Stimulated activated CD8-positive, alpha-beta memory T cell treated with anti-CD3 and anti-CD28 coated beads, Interleukin-15, amount 100 ng/mL, for 1 hour (primary cell): ENCODE results near the gene DYNC1I1.

Experiments
- DNase-seq: peaks from one replicate; pipeline ENCODE4 v3.0.0-alpha.2; 2020; ENCODE audit warnings: low read depth

The DYNC1I1 gene

DNA sequence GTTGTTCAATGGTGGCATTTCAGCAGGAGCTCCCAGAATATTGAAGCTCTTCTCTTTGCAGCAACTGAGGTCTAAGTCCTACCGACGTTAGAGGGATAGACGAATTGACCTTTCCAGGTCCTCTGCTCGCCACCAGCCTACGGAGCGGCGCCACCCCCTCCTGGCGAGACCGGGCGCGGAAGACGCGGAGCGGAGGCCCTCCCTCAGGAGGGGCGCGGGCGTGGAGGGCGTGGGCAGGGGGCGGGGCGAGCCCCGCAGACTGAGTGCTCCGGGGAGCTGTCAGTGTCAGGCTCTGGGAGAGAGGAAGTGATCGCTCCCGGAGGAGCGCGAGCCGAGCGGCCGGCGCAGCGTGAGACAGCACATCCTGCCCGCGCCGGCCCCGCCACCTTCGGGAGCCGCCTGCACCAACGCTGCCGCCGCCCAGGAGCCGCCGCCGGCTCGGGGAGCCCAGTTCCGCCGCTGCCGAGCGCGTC, at the start of gene DYNC1I1:
Gene DYNC1I1 (plus strand): TSS at position 257 of the 473 bp plus-strand sequence. CDS start 32,176 bp downstream, outside the sequence.
- DNase-seq, result no peak

DNA sequence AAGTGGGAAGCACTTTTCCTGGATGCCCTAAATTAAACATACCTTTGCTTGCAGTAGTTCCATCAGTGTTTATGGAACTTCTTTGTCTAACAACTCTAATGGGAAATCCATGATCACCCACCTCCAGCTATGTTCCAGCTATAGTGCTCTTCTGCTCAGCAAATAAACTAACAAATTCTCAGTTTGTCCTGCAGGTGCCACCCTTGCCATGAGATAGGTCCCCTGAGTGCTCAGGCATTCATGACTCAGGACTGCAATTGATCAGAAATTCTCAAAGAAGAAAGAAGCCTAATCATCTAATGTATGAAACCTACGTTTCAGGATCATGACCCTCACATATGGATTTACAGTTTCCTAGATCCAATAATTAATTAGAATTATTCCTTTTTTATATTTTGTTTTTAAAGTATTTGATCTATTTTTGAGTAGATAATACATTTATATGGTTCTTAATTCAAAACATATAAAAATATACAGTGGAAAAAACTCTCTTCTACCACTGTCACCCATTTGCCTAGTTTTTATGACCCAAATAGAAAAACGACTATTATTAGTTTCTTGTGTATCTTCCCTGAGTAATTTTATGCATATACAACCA, 48.7 kb upstream of the DYNC1I1 start:
- DNase-seq, result no peak

DNA sequence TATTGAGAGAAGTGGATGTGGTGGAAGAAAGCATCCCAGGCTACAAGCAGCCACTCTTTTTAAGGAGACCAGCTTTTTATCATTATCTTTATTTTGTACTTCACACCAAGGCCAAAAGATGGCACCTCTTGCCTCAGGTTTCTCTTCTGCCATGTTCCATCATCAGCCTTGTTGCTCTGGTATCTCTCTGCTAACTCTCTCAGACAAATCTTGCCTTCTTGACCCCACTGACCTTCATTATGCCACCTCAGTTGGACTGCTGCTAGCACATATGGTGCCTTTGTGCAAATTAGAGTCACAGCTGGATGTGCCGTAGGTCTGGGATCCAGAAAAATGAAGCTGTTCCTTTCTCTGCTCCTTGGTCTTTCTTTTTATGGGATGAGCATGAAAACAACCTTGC, 47.1 kb upstream of the DYNC1I1 start:
- no peak for DNase-seq

DNA sequence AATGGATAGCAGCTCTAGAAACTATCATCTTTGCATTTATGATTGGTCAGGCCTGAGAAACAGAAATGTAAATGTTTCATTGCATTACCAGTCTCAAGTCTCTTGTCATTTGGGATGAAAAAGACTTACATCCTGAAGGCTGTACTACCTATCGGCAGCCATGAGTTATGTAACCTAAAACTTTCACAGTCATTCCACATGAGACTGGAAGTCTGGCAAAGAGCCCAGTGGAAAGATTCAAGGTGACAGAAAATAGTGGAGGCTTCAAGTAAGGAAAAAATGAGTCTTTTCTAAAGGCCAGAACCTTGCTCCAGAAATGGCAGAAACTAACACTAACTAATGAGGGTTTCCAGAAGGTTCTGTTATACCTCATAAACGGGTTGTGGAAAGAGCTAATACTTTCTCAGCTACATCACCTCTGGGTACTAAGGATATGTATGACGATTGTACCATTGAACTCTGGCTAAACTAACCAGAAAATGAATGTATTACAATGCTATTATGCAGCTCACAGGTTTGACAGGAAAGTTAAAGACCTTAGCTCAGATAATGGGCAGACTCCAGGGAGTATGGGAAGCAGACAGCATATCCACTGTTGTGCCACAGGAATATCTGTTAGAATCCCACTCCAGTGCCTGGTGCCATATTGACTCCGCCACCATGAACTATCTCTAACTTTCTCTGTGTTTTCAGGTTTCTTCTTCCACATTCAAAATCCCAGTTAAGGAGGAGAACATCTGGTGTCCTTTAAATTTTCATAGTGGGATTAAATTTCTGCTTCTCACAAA, 41.7 kb upstream of the DYNC1I1 start:
- no peak for DNase-seq

DNA sequence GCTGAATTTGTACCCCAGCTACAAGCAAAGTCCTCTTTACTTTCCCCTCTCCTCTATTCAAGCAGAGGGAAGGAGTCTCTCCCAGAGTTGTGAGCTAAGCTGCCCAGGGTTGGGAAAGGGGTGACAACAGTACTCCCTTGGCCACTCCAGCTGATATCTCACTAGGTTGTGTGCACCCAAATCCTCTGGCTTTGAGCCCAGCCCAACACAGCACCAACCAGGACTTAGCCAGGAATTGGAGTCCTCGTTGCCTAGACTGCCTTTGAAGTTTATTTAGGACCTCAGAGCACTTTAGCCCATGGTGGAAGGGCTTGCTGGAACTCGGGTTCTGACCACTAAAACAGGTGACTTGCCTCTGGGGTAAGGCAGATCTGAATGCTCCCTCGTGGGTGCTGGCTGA, 35.7 kb upstream of the DYNC1I1 start:
- no peak for DNase-seq

DNA sequence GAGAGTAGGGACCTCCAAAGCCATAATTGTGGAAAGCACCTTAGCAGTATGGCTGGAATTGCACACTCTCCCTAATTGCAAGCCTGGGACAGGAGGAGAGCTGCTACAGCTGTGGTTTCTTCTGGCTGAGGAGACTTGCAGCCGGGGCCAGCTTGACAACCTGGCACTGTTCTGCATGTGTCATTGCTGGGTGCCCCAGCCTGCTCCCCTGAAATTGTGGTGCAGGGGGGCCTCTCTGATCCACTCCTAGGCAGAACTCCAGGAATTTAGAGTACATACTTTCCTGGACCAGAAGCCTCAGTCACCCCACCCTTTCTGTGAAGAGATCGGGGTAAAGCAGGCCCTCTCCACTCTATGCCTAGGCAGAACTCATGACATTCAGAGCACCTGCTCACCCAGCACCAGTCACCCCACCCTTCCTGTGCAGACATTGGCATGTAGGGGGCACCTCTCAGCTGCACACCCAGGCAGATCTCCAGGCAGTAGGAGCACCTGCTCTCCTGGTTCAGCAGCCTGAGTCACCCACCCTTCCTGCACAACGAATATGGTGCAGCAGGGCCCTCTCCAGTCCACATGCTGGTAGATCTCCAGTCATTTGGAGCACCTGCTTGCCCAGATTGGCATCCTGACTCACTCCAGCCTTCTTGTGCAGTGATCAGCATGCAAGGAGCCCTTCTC, 34.4 kb upstream of the DYNC1I1 start:
- no peak for DNase-seq

DNA sequence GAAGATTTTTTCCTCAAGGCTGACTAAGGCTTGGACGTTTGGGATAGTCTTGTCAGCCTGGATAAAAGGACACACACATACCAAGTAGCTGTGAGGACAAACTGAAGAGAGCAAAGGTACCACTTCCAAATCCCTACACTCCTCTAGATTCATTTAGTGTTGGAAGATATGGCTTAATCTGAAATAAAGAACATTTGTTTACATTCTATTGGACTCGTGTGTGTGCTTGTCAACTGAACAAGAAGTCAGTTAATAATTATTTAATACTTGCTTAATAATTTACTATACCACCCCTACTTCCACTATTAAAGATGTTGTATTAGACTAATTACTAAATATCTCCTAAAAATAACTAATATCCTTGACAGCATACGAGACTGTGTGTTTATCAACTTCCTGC, 23.3 kb upstream of the DYNC1I1 start:
- no peak for DNase-seq

DNA sequence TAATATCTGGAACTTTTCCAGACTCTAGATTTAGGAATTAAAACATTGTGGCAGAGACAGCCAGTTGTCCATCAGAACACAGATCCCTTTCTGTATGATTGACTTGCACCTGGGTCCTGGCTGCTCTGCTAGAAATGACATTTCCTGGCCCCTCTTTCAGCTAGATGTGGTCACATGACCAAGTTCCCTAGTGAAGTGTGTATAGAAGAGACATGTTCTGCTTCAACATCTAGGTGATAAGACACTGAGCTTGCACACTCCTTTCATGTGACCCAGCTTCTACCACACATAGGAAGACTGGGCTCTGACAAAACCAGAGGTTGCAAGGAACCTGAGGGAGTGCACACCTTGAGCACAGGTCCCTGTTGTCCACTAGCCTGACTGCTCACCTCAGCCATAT, 22.8 kb upstream of the DYNC1I1 start:
- no peak for DNase-seq

DNA sequence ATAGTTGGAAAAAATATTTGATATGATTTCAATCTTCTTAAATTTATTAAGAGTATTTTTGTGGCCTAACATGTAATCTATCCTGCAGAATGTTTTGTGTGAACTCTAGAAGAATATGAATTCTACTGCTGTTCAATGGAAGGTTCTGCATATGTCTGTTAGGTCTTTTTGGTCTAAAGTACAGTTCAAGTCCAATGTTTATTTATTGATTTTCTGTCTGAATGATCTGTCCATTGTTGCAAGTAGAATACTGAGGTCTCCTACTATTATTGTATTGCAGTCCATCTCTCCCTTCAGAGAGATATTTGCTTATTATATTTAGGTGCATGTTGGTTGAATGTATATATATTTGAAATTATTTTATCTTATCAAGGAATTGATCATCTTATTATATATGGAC, 18.9 kb upstream of the DYNC1I1 start:
- no peak for DNase-seq

DNA sequence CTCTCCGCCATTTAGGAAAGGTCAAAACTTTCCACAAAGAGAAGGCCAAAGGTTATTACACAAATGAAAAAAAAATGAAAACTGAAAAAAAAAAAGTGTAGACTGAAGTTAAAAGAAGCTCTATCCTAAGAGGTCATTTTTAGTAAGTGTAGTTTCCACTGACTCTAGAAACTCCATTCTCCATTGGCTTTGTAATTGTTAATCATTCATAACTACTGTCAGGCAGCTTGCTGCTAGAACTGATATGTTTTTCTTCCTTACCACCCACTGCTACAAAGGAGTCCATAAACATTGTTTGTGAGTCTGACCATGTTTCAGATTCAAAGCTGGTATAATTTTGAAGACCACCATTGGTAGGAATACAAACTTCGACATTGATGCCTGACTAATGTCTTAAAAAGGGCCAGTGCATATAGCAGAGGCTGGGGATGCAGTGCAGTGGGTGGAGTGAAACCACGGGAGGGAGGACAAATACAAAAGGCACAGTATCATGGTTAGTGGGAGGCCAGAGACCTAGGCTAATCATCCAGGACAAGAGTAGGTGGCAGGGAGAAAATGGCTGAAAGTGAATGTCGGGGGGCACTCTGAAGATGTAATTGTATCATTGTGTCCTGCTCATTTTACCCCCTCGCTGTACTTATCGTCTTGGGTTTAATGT, 16.9 kb upstream of the DYNC1I1 start:
- no peak for DNase-seq

DNA sequence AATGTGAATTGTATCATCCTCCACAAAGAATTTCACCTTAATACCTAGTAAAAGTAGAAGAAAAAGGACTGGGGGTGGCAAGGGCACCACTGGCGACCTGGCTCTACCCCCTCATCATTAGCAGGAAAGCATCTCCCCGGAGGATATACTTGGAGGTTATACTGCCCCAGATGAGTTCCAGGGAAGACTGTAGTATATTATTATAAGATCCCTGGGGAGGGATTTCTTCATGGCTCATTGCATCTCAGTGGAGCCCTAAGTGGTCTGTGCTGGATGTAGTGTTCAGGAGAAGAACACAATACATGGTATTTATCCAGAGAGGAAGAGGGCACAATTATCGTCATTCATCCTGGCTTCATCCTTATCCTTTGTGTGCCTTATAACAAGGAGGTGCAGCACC, 14.2 kb upstream of the DYNC1I1 start:
- DNase-seq, result no peak

DNA sequence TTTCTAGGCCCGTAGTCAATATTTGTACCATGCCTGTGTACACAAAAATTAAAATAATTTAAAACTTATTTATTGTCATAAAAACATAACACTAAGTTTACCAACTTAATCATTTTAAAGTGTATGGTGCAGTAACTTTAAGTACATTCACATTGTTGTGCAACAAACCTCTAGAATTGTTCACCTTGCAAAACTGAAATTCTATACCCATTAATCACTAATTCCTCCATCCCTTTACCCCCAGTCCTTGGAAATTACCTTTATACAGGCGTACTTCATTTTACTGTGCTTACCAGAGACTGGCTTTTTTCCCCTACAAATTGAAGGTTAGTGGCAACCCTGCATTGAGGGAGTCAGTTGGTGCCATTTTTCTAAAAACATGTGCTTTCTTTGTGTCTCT, 6.3 kb upstream of the DYNC1I1 start:
- no peak for DNase-seq

DNA sequence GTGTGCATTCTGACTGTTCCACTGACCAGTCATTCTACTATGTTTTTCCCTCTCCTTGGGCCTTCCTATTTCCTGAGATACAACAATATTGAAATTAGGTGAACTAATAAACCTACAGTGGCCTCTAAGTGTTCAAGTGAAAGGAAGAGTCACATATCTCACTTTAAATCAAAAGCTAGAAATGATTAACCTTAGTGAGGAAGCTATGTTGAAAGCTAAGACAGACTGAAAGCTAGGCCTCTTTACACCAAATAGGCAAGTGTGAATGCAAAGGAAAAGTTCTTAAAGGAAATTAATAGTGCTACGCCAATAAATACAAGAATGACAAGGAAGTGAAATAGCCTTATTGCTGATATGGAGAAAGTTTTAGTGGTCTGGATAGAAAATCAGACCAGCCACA, 5.7 kb upstream of the DYNC1I1 start:
- no peak for DNase-seq

DNA sequence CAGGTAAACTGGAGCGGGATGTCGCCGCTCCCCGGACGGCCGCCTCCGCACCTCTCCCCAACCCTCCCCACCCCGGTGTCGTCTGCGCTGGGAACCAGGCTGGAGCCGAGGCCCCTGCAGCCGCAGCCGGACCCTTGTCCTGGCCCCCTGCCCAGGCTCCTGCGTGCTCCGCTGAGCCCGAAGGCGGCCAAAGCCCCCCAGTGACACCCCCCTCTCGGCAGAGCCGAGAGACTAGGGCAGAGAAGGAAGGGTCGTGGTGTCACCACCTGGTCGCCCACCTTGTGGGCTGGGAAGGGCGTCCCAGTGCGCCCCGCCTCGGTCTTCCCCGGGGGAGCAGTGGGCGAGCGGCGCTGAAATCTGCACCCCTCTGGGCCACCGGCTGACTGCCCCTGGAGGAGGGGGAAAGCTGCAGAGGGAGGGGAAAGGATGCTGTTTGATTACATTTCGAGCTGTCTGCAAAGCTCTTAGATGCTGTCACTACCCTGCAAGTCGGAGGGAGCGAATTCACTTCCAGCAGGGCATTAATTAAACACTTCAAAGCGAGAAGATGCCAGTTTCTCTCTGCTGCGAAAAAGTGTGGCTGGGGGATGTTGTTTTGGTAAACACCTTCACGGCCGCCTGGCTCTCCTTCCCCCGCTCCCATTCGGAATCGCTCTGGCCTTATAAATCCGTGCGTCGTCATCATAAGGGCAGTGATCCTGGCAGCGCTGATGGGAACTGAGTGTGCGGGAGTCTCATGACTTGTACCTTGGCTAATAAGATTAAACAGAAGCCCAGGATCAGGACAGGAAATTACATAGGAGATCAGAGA, 622 bp downstream of the DYNC1I1 start:
- no peak for DNase-seq

DNA sequence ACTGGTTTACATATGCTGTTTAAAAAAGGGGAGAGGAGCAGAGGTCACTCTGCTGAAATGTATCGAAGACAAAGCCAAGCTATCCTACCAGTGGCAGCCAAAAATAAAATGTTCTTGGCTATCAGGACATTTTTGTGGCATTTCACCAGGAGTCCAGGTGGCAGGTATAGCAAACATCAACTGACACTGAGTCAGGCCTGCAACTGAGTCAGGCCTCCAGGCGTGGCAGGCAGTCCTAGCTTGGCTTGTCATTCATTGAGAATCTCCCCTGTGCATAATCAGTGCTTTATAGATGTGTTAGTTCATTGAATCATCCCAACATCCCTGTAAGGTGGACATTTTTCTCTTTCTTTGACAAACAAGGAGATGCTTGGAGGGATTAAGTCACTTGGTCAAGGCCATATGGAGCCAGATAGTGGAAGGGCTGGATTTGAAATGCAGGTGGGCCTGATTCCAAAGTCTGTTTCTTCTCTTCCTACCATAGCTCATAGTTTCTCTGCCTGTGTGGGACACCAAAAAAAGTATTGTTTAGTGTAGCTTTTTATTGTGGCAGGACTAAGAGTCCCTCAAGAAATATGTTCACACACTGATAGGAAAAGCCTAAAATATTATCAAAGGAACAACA, 4.3 kb downstream of the DYNC1I1 start:
- DNase-seq, result no peak

DNA sequence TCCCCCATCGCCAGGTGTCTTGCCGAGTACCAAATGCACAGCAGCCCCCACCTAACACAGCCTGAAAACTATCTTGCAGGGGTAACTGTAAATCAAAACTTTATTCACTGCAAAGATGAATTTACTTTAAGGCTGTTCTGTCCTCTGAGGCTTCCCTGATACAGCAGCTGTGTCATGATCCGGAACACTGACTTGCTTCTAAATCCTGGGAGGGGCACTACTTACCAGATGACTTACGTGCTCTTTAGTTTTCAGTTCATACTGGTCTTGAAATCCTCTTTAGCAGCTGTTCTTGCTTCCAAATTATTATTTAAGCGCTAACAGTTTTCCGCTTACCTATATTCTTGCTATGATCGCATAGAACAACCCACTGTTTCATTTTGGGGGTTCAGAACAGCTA, 4.9 kb downstream of the DYNC1I1 start:
- no peak for DNase-seq

DNA sequence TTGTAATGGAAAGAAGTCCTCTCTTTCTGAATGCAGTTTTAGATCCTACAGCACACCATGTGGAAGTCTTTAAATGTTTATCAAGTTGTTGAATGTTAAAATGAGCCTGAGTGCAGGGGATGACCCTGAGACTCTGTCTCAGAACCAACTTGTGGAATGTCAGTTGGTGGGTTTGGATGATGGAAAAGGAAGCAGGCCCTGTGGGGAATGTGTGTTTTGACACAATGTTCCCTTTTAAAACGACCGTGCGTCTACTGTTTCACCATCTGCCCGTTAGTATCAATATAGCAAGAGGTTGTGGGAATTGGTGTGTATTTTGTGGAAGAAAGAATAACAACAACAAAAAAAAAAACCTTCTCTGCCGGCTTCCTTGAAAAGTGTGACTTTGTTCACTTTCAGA, 8.3 kb downstream of the DYNC1I1 start:
- no peak for DNase-seq

DNA sequence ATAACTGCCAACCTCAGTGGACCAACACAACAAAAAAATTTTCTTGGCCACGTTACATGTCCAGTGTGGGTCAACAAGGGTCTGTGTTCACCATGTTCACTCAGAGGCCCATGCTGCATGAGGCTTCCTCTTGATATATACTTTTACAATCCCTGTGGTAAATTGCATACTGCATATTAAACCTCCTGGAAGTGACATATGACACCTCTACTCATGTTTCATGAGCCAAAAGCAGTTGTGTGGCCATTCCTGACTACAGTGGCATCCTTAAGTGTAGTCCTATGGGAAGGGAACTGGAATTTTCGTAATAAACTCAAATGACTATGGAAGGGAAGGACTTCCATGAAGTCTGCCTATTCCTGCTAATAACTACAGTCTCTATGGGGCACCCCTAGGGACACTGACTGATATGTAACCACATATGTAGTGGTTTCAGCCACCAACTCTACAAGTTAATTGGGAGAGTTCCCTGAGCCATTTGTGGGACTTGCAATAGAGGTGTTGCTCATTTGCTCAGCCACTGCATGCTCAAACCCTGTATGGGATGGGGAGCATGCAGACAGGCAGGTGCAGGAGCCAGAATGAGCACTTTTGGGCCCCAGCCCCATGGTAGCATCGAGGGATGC, 9.7 kb downstream of the DYNC1I1 start:
- DNase-seq, result no peak

DNA sequence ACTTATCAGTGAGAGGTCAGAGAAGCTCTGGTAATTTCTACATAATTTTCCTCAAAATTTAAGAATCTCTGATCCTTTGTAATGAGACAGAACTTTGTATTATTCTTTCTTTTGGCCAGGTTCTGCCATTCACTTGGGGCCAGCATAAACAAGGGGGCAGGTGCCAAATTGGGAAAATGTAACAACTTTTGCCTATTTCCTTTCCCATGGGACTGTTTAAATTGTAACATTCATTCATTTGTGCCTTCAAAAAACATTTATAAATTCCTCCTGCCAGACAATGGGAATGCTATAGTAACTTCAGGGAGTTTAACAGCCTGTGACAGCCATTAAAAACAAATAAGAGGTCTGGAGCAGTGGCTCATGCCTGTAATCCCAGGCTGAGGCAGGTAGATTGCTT, 12.4 kb downstream of the DYNC1I1 start:
- DNase-seq, result no peak

DNA sequence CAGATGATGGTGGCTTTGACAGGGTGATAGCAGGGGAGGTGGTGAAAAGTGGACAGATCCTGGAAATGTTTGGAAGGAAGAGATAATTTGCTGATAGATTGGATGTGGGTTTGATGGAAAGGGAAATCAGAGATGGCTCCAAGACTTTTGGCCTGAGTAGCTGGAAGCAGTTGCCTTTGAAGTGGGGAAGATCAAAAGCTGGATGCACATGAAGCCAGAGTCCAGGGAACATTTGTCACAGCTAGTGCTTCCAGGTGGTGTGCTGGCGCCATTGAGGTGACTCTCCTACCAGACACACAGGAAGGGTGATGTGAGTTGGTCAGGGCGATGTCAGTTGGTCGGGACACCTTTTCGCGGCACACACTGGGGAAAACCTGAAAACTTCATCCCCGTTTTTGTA, 15.9 kb downstream of the DYNC1I1 start:
- no peak for DNase-seq

DNA sequence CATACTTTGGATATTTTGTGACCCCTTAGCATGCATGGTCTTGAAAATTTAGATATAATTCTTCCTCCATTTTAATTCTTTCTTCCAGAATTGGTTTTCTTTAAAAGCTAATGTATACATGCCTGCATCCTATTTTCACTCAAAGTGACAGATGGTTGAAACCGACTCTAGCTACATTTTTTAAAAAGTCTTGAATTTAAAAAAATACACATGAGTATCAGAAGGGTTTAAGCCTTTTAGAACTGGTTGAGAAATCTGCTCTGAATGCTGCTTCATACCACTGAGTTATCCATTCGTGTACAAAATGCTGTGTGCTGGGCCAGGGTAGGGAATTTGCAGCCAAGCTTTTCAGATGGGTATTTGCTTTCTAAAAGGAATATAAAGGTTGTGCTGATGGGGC, 16.5 kb downstream of the DYNC1I1 start:
- no peak for DNase-seq
